ENCODE measurements around the gene MXRA8.
A peak's percentile ranks its signal among the peaks of the same experiment; 100 is the strongest.

The MXRA8 gene

GRCh38 chr1:1307261-1307922, 51.0 kb downstream of the MXRA8 start:
- no peak for DNase-seq (ENCODE audit: low read depth, low spot score)

- DNase-seq (ENCODE audit: low read depth, low spot score) = no peak
Measured at GRCh38 chr1:1306661-1307260, 51.6 kb downstream of the MXRA8 start.

GRCh38 chr1:1306070-1306660, 52.2 kb downstream of the MXRA8 start:
- DNase-seq (ENCODE audit: low read depth, low spot score) = no peak

- DNase-seq (ENCODE audit: low read depth, low spot score) = no peak
Measured at GRCh38 chr1:1305300-1306069, 52.9 kb downstream of the MXRA8 start.

- DNase-seq (ENCODE audit: low read depth, low spot score) = peak; percentile 95
Measured at GRCh38 chr1:1304331-1305299, 53.7 kb downstream of the MXRA8 start.

- DNase-seq (ENCODE audit: low read depth, low spot score) = no peak
Measured at GRCh38 chr1:1303736-1304135, 54.6 kb downstream of the MXRA8 start.

- peak; percentile 80 for DNase-seq (ENCODE audit: low read depth, low spot score)
Measured at GRCh38 chr1:1302951-1303509, 55.3 kb downstream of the MXRA8 start.
